Measurements from ENCODE around the gene DTNBP1.

DTNBP1 gene

DNA sequence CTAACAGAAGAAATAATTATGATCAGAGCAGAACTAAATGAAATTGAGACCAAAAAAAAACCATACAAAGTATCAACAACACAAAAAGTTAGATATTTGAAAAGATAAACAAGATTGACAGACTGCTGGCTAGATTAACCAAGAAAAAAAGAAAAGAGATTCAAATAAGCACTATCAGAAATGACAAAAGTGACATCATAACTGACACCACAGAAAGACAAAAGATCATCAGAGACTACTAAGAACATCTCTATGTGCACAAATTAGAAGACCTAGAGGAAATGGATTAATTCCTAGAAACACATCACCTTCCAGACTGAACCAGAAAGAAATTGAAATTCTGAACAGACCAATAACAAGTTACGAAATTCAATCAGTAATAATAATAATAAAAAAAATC, 17.9 kb downstream of the DTNBP1 start:
- Histone ChIP-seq H3K9me3 (ENCODE audit: control insufficient read depth, low read length) (peaks cover 14% of the 10 kb centered on the region), H3K36me3 (ENCODE audit: control insufficient read depth, insufficient read depth, low read length) (no peaks in the 10 kb centered on the region), H3K4me3 (ENCODE audit: extremely low read depth, insufficient read depth, low read length, poor library complexity, severe bottlenecking) (no peak overlapping the region), H3K4me1 (ENCODE audit: control insufficient read depth, insufficient read depth, low read length, poor library complexity, severe bottlenecking) (no peaks in the 10 kb centered on the region), H3K27ac (ENCODE audit: low read depth, low read length, severe bottlenecking) (no peak overlapping the region)
- WGBS, 2 experiments (ENCODE audit: insufficient coverage in 2 of 2), result no CpG with 5 or more reads among the region's 1 CpG

DNA sequence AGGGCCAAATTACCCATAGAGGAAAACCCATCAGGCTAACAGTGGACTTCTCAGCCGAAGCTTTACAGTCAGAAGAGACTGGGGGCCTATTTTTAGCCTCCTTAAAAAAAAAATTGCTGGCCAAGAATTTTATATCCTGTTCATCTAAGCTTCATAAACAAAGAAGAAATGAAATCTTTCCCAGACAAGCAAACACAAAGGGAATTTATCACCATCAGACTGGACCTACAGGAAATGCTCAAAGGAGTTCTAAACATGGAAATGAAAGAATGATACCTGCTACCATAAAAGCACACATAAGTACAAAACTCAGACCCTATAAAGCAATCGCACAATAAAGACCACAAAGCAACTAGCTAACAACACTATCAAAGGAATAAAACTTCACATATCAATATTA, 19.3 kb downstream of the DTNBP1 start:
- Histone ChIP-seq H3K9me3 (ENCODE audit: control insufficient read depth, low read length) (peaks cover 17% of the 10 kb centered on the region), H3K36me3 (ENCODE audit: control insufficient read depth, insufficient read depth, low read length) (no peaks in the 10 kb centered on the region), H3K4me1 (ENCODE audit: control insufficient read depth, insufficient read depth, low read length, poor library complexity, severe bottlenecking) (no peaks in the 10 kb centered on the region), H3K4me3 (ENCODE audit: extremely low read depth, insufficient read depth, low read length, poor library complexity, severe bottlenecking) (no peak overlapping the region), H3K27ac (ENCODE audit: low read depth, low read length, severe bottlenecking) (no peak overlapping the region)
- WGBS, 2 experiments (ENCODE audit: insufficient coverage in 2 of 2), result 90 to 96% methylated on average over 2 of the region's 2 CpGs

DNA sequence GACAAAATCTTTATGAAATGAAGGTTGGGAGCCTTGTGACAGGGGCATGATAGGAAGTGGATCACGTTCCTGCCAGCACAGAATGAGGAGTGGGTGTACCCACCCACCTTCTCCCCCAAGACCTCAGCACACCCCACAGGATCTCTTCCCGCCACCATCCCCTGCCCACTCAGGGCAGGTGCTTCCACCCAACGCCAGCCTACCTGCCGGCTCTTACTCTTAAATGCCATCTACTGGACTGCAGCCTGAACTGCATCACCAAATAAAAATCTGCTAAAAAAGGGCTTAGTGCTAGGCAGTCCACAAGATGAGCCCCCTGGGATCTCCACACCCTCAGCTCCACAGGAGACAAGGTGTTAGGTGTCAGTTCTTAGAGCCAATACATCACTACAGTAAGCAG, 20.6 kb downstream of the DTNBP1 start:
- H3K4me3 ChIP-seq (ENCODE audit: extremely low read depth, insufficient read depth, low read length, poor library complexity, severe bottlenecking), result no peak overlapping the region
- no peaks in the 10 kb centered on the region for H3K36me3 ChIP-seq (ENCODE audit: control insufficient read depth, insufficient read depth, low read length)
- 52 to 82% methylated on average over 3 of the region's 4 CpGs for WGBS, 2 experiments (ENCODE audit: insufficient coverage in 2 of 2)
- no peak overlapping the region for H3K27ac ChIP-seq (ENCODE audit: low read depth, low read length, severe bottlenecking)
- H3K4me1 ChIP-seq (ENCODE audit: control insufficient read depth, insufficient read depth, low read length, poor library complexity, severe bottlenecking), result no peaks in the 10 kb centered on the region
- peaks cover 19% of the 10 kb centered on the region for H3K9me3 ChIP-seq (ENCODE audit: control insufficient read depth, low read length)

DNA sequence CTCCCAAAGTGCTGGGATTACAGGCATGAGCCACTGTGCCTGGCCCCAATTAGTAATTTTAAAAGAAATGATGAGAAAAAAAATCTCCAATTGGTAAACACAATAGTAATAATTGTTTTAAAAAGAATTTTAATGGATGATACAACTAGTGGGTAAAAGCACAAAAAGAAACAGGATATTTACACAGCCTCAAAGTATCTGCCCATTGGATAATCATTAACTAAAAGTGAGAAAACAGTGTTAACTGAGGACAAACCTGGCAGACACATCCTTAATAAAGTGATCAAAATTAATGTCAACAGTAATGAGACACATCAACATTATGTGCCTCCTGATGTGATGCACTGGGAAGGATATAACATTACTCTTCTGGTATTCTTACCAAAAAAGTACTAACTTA, 24.5 kb downstream of the DTNBP1 start:
- Histone ChIP-seq H3K36me3 (ENCODE audit: control insufficient read depth, insufficient read depth, low read length) (no peaks in the 10 kb centered on the region), H3K4me3 (ENCODE audit: extremely low read depth, insufficient read depth, low read length, poor library complexity, severe bottlenecking) (no peak overlapping the region), H3K4me1 (ENCODE audit: control insufficient read depth, insufficient read depth, low read length, poor library complexity, severe bottlenecking) (no peaks in the 10 kb centered on the region), H3K9me3 (ENCODE audit: control insufficient read depth, low read length) (peaks cover 13% of the 10 kb centered on the region), H3K27ac (ENCODE audit: low read depth, low read length, severe bottlenecking) (no peak overlapping the region)

GRCh38 chr6:15631432-15631831, 31.4 kb downstream of the DTNBP1 start:
- H3K4me1 ChIP-seq (ENCODE audit: control insufficient read depth, insufficient read depth, low read length, poor library complexity, severe bottlenecking), result no peaks in the 10 kb centered on the region
- H3K4me3 ChIP-seq (ENCODE audit: extremely low read depth, insufficient read depth, low read length, poor library complexity, severe bottlenecking), result no peak overlapping the region
- WGBS, 2 experiments (ENCODE audit: insufficient coverage in 2 of 2), result 82% methylated on average over 1 of the region's 2 CpGs; no CpG with 5 or more reads in 1 of the 2 experiments

GRCh38 chr6:15630202-15630601, 32.6 kb downstream of the DTNBP1 start:
- Histone ChIP-seq H3K9me3 (ENCODE audit: control insufficient read depth, low read length) (no peaks in the 10 kb centered on the region), H3K27ac (ENCODE audit: low read depth, low read length, severe bottlenecking) (no peak overlapping the region), H3K4me3 (ENCODE audit: extremely low read depth, insufficient read depth, low read length, poor library complexity, severe bottlenecking) (no peak overlapping the region), H3K4me1 (ENCODE audit: control insufficient read depth, insufficient read depth, low read length, poor library complexity, severe bottlenecking) (no peaks in the 10 kb centered on the region), H3K36me3 (ENCODE audit: control insufficient read depth, insufficient read depth, low read length) (no peaks in the 10 kb centered on the region)
- 100% methylated on average over 1 of the region's 1 CpG for WGBS, 2 experiments (ENCODE audit: insufficient coverage in 2 of 2)

More at GRCh38 chr6:15631432-15631831, 31.4 kb downstream of the DTNBP1 start:
- Histone ChIP-seq H3K27ac (ENCODE audit: low read depth, low read length, severe bottlenecking) (no peak overlapping the region), H3K9me3 (ENCODE audit: control insufficient read depth, low read length) (no peaks in the 10 kb centered on the region), H3K36me3 (ENCODE audit: control insufficient read depth, insufficient read depth, low read length) (no peaks in the 10 kb centered on the region)

GRCh38 chr6:15629487-15629886, 33.3 kb downstream of the DTNBP1 start:
- H3K36me3 ChIP-seq (ENCODE audit: control insufficient read depth, insufficient read depth, low read length), result no peaks in the 10 kb centered on the region
- H3K9me3 ChIP-seq (ENCODE audit: control insufficient read depth, low read length), result no peaks in the 10 kb centered on the region
- no peaks in the 10 kb centered on the region for H3K4me1 ChIP-seq (ENCODE audit: control insufficient read depth, insufficient read depth, low read length, poor library complexity, severe bottlenecking)
- no peak overlapping the region for H3K4me3 ChIP-seq (ENCODE audit: extremely low read depth, insufficient read depth, low read length, poor library complexity, severe bottlenecking)
- no peak overlapping the region for H3K27ac ChIP-seq (ENCODE audit: low read depth, low read length, severe bottlenecking)

DNA sequence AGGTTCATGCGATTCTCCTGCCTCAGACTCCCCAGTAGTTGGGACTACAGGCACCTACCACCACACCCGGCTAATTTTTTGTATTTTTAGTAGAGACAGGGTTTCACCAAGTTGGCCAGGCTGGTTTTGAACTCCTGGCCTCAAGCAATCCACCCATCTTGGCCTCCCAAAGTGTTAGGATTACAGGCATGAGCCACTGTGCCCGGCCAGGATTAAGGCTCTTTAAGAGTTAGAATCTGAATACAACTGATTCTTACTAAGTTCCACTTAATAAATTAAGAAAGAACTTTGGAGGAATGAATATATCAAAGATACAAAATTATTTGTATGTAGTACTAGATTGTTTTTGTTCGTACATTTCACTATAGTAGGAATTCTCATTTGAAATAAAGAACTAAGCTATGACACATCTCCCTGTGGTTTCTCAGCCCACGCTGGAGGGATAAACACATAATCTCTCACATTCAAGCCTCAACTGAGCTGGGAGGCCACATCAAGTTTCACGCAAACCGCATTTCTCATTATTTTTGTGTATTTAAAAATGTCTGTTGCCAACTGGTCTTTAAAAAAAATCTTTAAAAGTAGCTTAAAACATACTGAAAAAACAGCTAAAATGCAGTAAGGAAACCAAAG, 34.2 kb downstream of the DTNBP1 start:
- Histone ChIP-seq H3K4me1 (ENCODE audit: control insufficient read depth, insufficient read depth, low read length, poor library complexity, severe bottlenecking) (no peaks in the 10 kb centered on the region), H3K4me3 (ENCODE audit: extremely low read depth, insufficient read depth, low read length, poor library complexity, severe bottlenecking) (no peak overlapping the region)
- WGBS, 2 experiments (ENCODE audit: insufficient coverage in 2 of 2), result 100% methylated on average over 1 of the region's 7 CpGs

GRCh38 chr6:15627821-15628220, 35.0 kb downstream of the DTNBP1 start:
- Histone ChIP-seq H3K9me3 (ENCODE audit: control insufficient read depth, low read length) (no peaks in the 10 kb centered on the region), H3K27ac (ENCODE audit: low read depth, low read length, severe bottlenecking) (no peak overlapping the region), H3K4me3 (ENCODE audit: extremely low read depth, insufficient read depth, low read length, poor library complexity, severe bottlenecking) (no peak overlapping the region), H3K4me1 (ENCODE audit: control insufficient read depth, insufficient read depth, low read length, poor library complexity, severe bottlenecking) (peaks cover 4% of the 10 kb centered on the region), H3K36me3 (ENCODE audit: control insufficient read depth, insufficient read depth, low read length) (no peaks in the 10 kb centered on the region)
- no CpG with 5 or more reads among the region's 2 CpGs for WGBS, 2 experiments (ENCODE audit: insufficient coverage in 2 of 2)

More for the DNA sequence above, 34.2 kb downstream of the DTNBP1 start:
- H3K9me3 ChIP-seq (ENCODE audit: control insufficient read depth, low read length), result no peaks in the 10 kb centered on the region
- no peaks in the 10 kb centered on the region for H3K36me3 ChIP-seq (ENCODE audit: control insufficient read depth, insufficient read depth, low read length)
- H3K27ac ChIP-seq (ENCODE audit: low read depth, low read length, severe bottlenecking), result no peak overlapping the region

GRCh38 chr6:15626878-15627674, 35.8 kb downstream of the DTNBP1 start:
- Histone ChIP-seq H3K36me3 (ENCODE audit: control insufficient read depth, insufficient read depth, low read length) (no peaks in the 10 kb centered on the region), H3K4me1 (ENCODE audit: control insufficient read depth, insufficient read depth, low read length, poor library complexity, severe bottlenecking) (peaks cover 9% of the 10 kb centered on the region), H3K27ac (ENCODE audit: low read depth, low read length, severe bottlenecking) (no peak overlapping the region), H3K4me3 (ENCODE audit: extremely low read depth, insufficient read depth, low read length, poor library complexity, severe bottlenecking) (no peak overlapping the region), H3K9me3 (ENCODE audit: control insufficient read depth, low read length) (no peaks in the 10 kb centered on the region)
- 86 to 94% methylated on average over 2 to 4 of the region's 8 CpGs for WGBS, 2 experiments (ENCODE audit: insufficient coverage in 2 of 2)

DNA sequence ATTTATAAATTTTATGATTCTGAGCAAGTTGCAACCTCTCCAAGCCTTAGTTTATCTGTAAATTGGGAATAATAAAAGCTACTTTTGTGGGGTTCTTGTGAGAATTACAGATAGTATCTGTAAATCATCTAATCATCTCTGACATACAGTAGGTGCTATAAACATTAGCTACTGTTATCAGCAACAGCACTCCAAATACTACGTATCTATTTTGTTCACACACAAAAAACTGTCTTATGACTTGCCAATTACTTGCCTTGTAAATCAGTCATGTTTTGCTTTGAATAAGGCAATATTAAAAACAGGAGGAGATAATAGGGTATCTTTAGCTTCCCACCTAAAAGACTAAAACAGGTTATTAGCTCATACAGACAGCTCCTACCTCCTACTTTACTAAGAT, 36.7 kb downstream of the DTNBP1 start:
- H3K4me1 ChIP-seq (ENCODE audit: control insufficient read depth, insufficient read depth, low read length, poor library complexity, severe bottlenecking), result peaks cover 17% of the 10 kb centered on the region
- H3K4me3 ChIP-seq (ENCODE audit: extremely low read depth, insufficient read depth, low read length, poor library complexity, severe bottlenecking), result no peak overlapping the region
- no peaks in the 10 kb centered on the region for H3K9me3 ChIP-seq (ENCODE audit: control insufficient read depth, low read length)
- no peak overlapping the region for H3K27ac ChIP-seq (ENCODE audit: low read depth, low read length, severe bottlenecking)
- H3K36me3 ChIP-seq (ENCODE audit: control insufficient read depth, insufficient read depth, low read length), result no peaks in the 10 kb centered on the region
- WGBS, 2 experiments (ENCODE audit: insufficient coverage in 2 of 2), result no CpG with 5 or more reads among the region's 1 CpG

Data from mesodermal cell (in vitro differentiated cells).